GM12878 (cell line): Measurements from ENCODE around the gene DLGAP5. TPM values are rescaled to one million over a fixed set of nuclear protein-coding genes. Genes with fewer than 3 reads are reported as not detected.

Experiments
- ATAC-seq: fragments of 200-7000 bp; cut with Tn5 transposase; 3 replicates; pipeline ENCODE4 v1.9.1; 2020; ENCODE audit warnings: mild to moderate bottlenecking, moderate library complexity
- BruUV-seq: library from RNA; stranded (reverse); fragments of 400-500 nt; replicated peaks from 2 replicates; lab custom pipeline; 2021; lab: Mats Ljungman, UMichigan
- CTCF ChIA-PET: fragments of 300-600 bp; sonication (Branson Sonifier 250); formaldehyde crosslinking; extraction: SDS; loops from one replicate; lab custom pipeline; 2021; ENCODE audit warnings: inconsistent platforms; lab: Yijun Ruan, JAX
- POLR2A ChIA-PET: fragments of 350-600 bp; formaldehyde crosslinking; extraction: SDS; loops from one replicate; lab custom pipeline; 2021; ENCODE audit warnings: inconsistent platforms; lab: Charles Lee
- RAD21 ChIA-PET: fragments of 300-600 bp; sonication (Branson Sonifier 250); formaldehyde crosslinking; loops from one replicate; lab custom pipeline; 2023; ENCODE audit warnings: antibody characterized with exemption; ENCODE audit not compliant: unreplicated experiment; lab: Charles Lee
- SMC1A ChIA-PET: fragments of 300-600 bp; sonication (Branson Sonifier 250); formaldehyde crosslinking; loops from one replicate; lab custom pipeline; 2023; ENCODE audit not compliant: unreplicated experiment, uncharacterized antibody; lab: Charles Lee
- DNase-seq: peaks from one replicate; pipeline ENCODE4 v3.0.0-alpha.2; 2011; ENCODE audit warnings: low read depth, low spot score
- FAIRE-seq: peaks from 3 replicates; lab custom pipeline; 2011; peaks lifted over from hg19 to GRCh38; lab: Jason Lieb, UNC
- H2AFZ ChIP-seq: 2 replicates; pipeline ENCODE4 v1.6.0; 2011; ENCODE audit warnings: low read depth, low read length, control low read depth; ENCODE audit not compliant: control insufficient read depth
- H3K27ac ChIP-seq: 2 replicates; pipeline ENCODE4 v1.5.1; 2011; ENCODE audit warnings: control low read depth; ENCODE audit not compliant: control insufficient read depth, insufficient read depth
- H3K27me3 ChIP-seq, 2 experiments: replicated peaks in 1 of 2; 2 replicates each; pipeline versions ENCODE4 v1.6.0 to v1.6.1; 2011; ENCODE audit warnings: low read length in 1 of 2; ENCODE audit not compliant: control insufficient read depth in 2 of 2, insufficient read depth in 2 of 2
- H3K36me3 ChIP-seq, 2 experiments: 2 replicates each; pipeline ENCODE4 v1.5.1; 2011; ENCODE audit warnings: low read length in 1 of 2; ENCODE audit not compliant: control insufficient read depth in 2 of 2, insufficient read depth in 2 of 2
- H3K4me1 ChIP-seq: 2 replicates; pipeline ENCODE4 v1.6.1; 2011; ENCODE audit warnings: mild to moderate bottlenecking, low read length, moderate library complexity, mixed read lengths; ENCODE audit not compliant: control insufficient read depth, insufficient read depth
- H3K4me2 ChIP-seq: 2 replicates; pipeline ENCODE4 v1.6.0; 2011; ENCODE audit warnings: control low read depth; ENCODE audit not compliant: control insufficient read depth, insufficient read depth
- H3K4me3 ChIP-seq: fragments of 200-600 bp; sonication (generic); 2 replicates; pipeline ENCODE4 v1.5.1; 2016
- H3K79me2 ChIP-seq: 2 replicates; pipeline ENCODE4 v1.6.0; 2011; ENCODE audit warnings: low read length; ENCODE audit not compliant: control insufficient read depth, insufficient read depth
- H3K9ac ChIP-seq: 2 replicates; pipeline ENCODE4 v1.8.0; 2011; ENCODE audit warnings: low read length, control low read depth, mixed read lengths; ENCODE audit not compliant: control insufficient read depth, insufficient read depth
- H3K9me3 ChIP-seq: replicated peaks from 3 replicates; pipeline ENCODE4 v1.5.1; 2011; ENCODE audit warnings: mild to moderate bottlenecking, low read length; ENCODE audit not compliant: control insufficient read depth, insufficient read depth
- H4K20me1 ChIP-seq: 2 replicates; pipeline ENCODE4 v1.6.0; 2011; ENCODE audit not compliant: control insufficient read depth, insufficient read depth
- KAT2A ChIP-seq: conservative IDR thresholded peaks from 2 replicates; pipeline ENCODE4 v1.6.1; 2011; ENCODE audit warnings: low read depth, low read length; ENCODE audit not compliant: control insufficient read depth
- MEF2A ChIP-seq: IDR thresholded peaks from 2 replicates; pipeline ENCODE4 v1.6.1; 2011; ENCODE audit warnings: low read depth, mild to moderate bottlenecking, low read length, moderate library complexity; ENCODE audit not compliant: insufficient read depth
- MEF2B ChIP-seq: fragments of 450-650 bp; IDR thresholded peaks from 2 replicates; pipeline ENCODE4 v1.6.1; 2018; ENCODE audit warnings: mild to moderate bottlenecking, moderate library complexity; ENCODE audit not compliant: partially characterized antibody, poor library complexity, severe bottlenecking
- MXI1 ChIP-seq: fragments of 150-350 bp; IDR thresholded peaks from 2 replicates; pipeline ENCODE4 v1.6.1; 2011; ENCODE audit warnings: low read depth, mild to moderate bottlenecking, inconsistent platforms, low read length, improper control_type of control experiment
- MYB ChIP-seq: fragments of 150-350 bp; IDR thresholded peaks from 2 replicates; pipeline ENCODE4 v1.6.1; 2014; ENCODE audit warnings: mild to moderate bottlenecking, low read depth, low read length, borderline replicate concordance
- NFYB ChIP-seq: IDR thresholded peaks from 2 replicates; pipeline ENCODE4 v1.6.1; 2011; ENCODE audit warnings: low read depth, mild to moderate bottlenecking, low read length, improper control_type of control experiment, moderate library complexity; ENCODE audit not compliant: insufficient read depth
- RBBP5 ChIP-seq: fragments of 200-600 bp; sonication (generic); conservative IDR thresholded peaks from 2 replicates; pipeline ENCODE4 v1.6.1; 2016
- SMAD1 ChIP-seq: fragments of 450-650 bp; IDR thresholded peaks from 2 replicates; pipeline ENCODE4 v1.6.1; 2018; ENCODE audit warnings: mild to moderate bottlenecking, low read depth; ENCODE audit not compliant: partially characterized antibody
- ZNF24 ChIP-seq: fragments of 450-650 bp; IDR thresholded peaks from 2 replicates; pipeline ENCODE4 v1.6.1; 2017; ENCODE audit warnings: antibody characterized with exemption, mild to moderate bottlenecking
- WGBS: methylation state at CpG from one replicate; pipeline ENCODE4 v1.1.6; 2016; ENCODE audit warnings: low lambda C conversion rate; ENCODE audit not compliant: insufficient replicate concordance, insufficient coverage; ENCODE audit errors: missing lambda C conversion rate; 5-methylcytosine and 5-hydroxymethylcytosine counted together
- in situ Hi-C: fragments of 300-500 bp; cut with MboI; formaldehyde crosslinking; loops from 9 replicates; pipeline ENCODE4 v1.14.3; 2018; ENCODE audit warnings: mixed read lengths
- intact Hi-C: fragments of 100-400 bp; cut with micrococcal nuclease; formaldehyde crosslinking; loops from one replicate; pipeline ENCODE4 v1.14.2; 2022; ENCODE audit not compliant: unreplicated experiment
- polyA plus RNA-seq, 11 experiments: library from polyadenylated mRNA; depleted of rRNA in 4 of 11; unstranded in 6 of 11; stranded (reverse) in 5 of 11; fragments of >200 nt; fragmentation: Nextera tagmentation in 4 of 11; fragmentation: Illumina TruSeq in 1 of 11; extraction: Ambion mirVana in 4 of 11; extraction: Trizol in 1 of 11; gene quantifications; 1 replicate in 1 of 11; 2 replicates in 10 of 11; pipeline versions ENCODE4 v1.2.1 to v1.2.3, GENCODE V29; 2011 to 2016; ENCODE audit warnings: inconsistent platforms in 2 of 11, missing spikeins in 2 of 11, low read depth in 1 of 11
- total RNA-seq, 4 experiments: library from RNA; depleted of rRNA in 3 of 4; stranded (reverse); fragments of >200 nt in 3 of 4; fragmentation: Illumina TruSeq in 1 of 4; extraction: Trizol in 1 of 4; gene quantifications; 2 replicates each; pipeline versions ENCODE4 v1.2.1 to v1.2.3, GENCODE V29; 2013 to 2021
- TF ChIP-seq, protein P1 (sequence below): fragments of 450-650 bp; IDR thresholded peaks from 2 replicates; pipeline ENCODE4 v1.6.1; 2017; ENCODE audit warnings: mild to moderate bottlenecking, moderate library complexity
- TF ChIP-seq, protein P2 (sequence below): IDR thresholded peaks from 2 replicates; pipeline ENCODE4 v1.6.1; 2011; ENCODE audit warnings: mild to moderate bottlenecking, low read depth, low read length, moderate library complexity; ENCODE audit not compliant: insufficient replicate concordance
- TF ChIP-seq, protein P3 (sequence below): IDR thresholded peaks from 2 replicates; pipeline ENCODE4 v1.6.1; 2012; ENCODE audit warnings: low read depth, low read length, improper control_type of control experiment
- TF ChIP-seq, protein P4 (sequence below): fragments of 450-650 bp; IDR thresholded peaks from 2 replicates; pipeline ENCODE4 v1.6.1; 2017; ENCODE audit warnings: low read depth, mild to moderate bottlenecking, moderate library complexity

The DLGAP5 gene
- total and polyA plus RNA-seq, 10 of the 15 experiments (the other 5 are each of a cell fraction or from before 2014, with no cell fraction given), result 40.9 to 106 (median 67.6) TPM

DNA sequence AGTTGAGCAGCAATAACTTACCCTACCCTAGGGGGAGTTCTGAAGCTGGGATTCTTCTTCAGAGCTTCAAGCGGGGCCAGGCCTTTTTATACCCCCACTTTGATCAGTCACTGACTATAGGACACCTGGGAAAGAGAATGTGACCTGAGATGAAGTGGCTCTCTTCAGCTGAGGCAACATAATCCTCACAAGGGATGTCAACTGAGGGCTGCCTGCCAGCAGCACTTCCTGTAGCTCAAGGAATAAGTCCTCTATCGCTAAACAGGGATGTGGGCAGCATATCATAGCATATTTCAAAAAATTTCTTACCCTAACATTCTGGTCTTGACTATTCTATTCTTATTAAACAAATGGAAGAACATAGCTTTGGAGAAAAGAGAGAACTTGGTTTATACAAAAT, 45.0 kb downstream of the DLGAP5 start:
- H3K27me3 ChIP-seq, result no peaks in the 10 kb centered on the region
- TF ChIP-seq KAT2A, result no peak
- TF ChIP-seq, protein P1, sequence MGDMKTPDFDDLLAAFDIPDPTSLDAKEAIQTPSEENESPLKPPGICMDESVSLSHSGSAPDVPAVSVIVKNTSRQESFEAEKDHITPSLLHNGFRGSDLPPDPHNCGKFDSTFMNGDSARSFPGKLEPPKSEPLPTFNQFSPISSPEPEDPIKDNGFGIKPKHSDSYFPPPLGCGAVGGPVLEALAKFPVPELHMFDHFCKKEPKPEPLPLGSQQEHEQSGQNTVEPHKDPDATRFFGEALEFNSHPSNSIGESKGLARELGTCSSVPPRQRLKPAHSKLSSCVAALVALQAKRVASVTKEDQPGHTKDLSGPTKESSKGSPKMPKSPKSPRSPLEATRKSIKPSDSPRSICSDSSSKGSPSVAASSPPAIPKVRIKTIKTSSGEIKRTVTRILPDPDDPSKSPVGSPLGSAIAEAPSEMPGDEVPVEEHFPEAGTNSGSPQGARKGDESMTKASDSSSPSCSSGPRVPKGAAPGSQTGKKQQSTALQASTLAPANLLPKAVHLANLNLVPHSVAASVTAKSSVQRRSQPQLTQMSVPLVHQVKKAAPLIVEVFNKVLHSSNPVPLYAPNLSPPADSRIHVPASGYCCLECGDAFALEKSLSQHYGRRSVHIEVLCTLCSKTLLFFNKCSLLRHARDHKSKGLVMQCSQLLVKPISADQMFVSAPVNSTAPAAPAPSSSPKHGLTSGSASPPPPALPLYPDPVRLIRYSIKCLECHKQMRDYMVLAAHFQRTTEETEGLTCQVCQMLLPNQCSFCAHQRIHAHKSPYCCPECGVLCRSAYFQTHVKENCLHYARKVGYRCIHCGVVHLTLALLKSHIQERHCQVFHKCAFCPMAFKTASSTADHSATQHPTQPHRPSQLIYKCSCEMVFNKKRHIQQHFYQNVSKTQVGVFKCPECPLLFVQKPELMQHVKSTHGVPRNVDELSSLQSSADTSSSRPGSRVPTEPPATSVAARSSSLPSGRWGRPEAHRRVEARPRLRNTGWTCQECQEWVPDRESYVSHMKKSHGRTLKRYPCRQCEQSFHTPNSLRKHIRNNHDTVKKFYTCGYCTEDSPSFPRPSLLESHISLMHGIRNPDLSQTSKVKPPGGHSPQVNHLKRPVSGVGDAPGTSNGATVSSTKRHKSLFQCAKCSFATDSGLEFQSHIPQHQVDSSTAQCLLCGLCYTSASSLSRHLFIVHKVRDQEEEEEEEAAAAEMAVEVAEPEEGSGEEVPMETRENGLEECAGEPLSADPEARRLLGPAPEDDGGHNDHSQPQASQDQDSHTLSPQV, result no peak
- TF ChIP-seq MEF2A, result no peak
- TF ChIP-seq MXI1, result no peak
- TF ChIP-seq MYB, result no peak
- no peak for TF ChIP-seq RBBP5
- TF ChIP-seq, protein P2, sequence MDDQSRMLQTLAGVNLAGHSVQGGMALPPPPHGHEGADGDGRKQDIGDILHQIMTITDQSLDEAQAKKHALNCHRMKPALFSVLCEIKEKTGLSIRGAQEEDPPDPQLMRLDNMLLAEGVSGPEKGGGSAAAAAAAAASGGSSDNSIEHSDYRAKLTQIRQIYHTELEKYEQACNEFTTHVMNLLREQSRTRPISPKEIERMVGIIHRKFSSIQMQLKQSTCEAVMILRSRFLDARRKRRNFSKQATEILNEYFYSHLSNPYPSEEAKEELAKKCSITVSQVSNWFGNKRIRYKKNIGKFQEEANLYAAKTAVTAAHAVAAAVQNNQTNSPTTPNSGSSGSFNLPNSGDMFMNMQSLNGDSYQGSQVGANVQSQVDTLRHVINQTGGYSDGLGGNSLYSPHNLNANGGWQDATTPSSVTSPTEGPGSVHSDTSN, result no peak
- TF ChIP-seq, protein P3, sequence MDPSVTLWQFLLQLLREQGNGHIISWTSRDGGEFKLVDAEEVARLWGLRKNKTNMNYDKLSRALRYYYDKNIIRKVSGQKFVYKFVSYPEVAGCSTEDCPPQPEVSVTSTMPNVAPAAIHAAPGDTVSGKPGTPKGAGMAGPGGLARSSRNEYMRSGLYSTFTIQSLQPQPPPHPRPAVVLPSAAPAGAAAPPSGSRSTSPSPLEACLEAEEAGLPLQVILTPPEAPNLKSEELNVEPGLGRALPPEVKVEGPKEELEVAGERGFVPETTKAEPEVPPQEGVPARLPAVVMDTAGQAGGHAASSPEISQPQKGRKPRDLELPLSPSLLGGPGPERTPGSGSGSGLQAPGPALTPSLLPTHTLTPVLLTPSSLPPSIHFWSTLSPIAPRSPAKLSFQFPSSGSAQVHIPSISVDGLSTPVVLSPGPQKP, result no peak
- no peak for TF ChIP-seq NFYB
- no peak for TF ChIP-seq MEF2B
- TF ChIP-seq, protein P4, sequence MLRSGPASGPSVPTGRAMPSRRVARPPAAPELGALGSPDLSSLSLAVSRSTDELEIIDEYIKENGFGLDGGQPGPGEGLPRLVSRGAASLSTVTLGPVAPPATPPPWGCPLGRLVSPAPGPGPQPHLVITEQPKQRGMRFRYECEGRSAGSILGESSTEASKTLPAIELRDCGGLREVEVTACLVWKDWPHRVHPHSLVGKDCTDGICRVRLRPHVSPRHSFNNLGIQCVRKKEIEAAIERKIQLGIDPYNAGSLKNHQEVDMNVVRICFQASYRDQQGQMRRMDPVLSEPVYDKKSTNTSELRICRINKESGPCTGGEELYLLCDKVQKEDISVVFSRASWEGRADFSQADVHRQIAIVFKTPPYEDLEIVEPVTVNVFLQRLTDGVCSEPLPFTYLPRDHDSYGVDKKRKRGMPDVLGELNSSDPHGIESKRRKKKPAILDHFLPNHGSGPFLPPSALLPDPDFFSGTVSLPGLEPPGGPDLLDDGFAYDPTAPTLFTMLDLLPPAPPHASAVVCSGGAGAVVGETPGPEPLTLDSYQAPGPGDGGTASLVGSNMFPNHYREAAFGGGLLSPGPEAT, result no peak
- no peak for TF ChIP-seq ZNF24
- no peak for TF ChIP-seq SMAD1
- in situ Hi-C loops, result no loop called here
- intact Hi-C loops, result no loop called here
- ATAC-seq, result no peak
- ChIA-PET RAD21 (interaction anchor here (0.8 kb wide), 1 partner anchor 57 kb away, joined by 3 read pairs; no protein-coding TSS in a partner anchor), SMC1A (interaction anchor here (1.4 to 2.1 kb wide), 4 partner anchors 9 to 49 kb away, joined by 4 to 12 read pairs (median 6); no protein-coding TSS in a partner anchor), POLR2A (interaction anchor here (0.6 to 1.2 kb wide), 2 partner anchors 27 to 46 kb away, joined by 3 to 11 read pairs; no protein-coding TSS in a partner anchor), CTCF (interaction anchor here (2.2 to 2.4 kb wide), 3 partner anchors 12 to 56 kb away, joined by 5 to 7 read pairs (median 6); no protein-coding TSS in a partner anchor)
- no TSS peak for BruUV-seq
- H3K4me3 ChIP-seq, result no peak overlapping the region
- H3K27ac ChIP-seq, result no peak overlapping the region
- H2AFZ ChIP-seq, result no peak overlapping the region
- no peak for FAIRE-seq
- H3K79me2 ChIP-seq, result no peaks in the 10 kb centered on the region
- H3K36me3 ChIP-seq, result peaks cover 2 to 3% of the 10 kb centered on the region in 2 experiments; a peak in 3 of 4 replicates
- no peak overlapping the region for H3K4me2 ChIP-seq
- WGBS, result 97% methylated on average over 2 of the region's 2 CpGs
- no peaks in the 10 kb centered on the region for H4K20me1 ChIP-seq
- H3K9me3 ChIP-seq, result no peaks in the 10 kb centered on the region
- DNase-seq, result no peak
- no peak overlapping the region for H3K9ac ChIP-seq
- H3K4me1 ChIP-seq, result no peaks in the 10 kb centered on the region
